HEK293T (cell line): ENCODE measurements around the gene EEF1A1.

ENCODE experiments used
- ARNT ChIP-seq: fragments of 450-650 bp; IDR thresholded peaks from 2 replicates; pipeline ENCODE4 v1.6.1; 2017; ENCODE audit warnings: mild to moderate bottlenecking
- BHLHE40 ChIP-seq: fragments of 450-650 bp; IDR thresholded peaks from 2 replicates; pipeline ENCODE4 v1.6.1; 2016; ENCODE audit warnings: mild to moderate bottlenecking, moderate library complexity, borderline replicate concordance
- ELF4 ChIP-seq: fragments of 450-650 bp; IDR thresholded peaks from 2 replicates; pipeline ENCODE4 v1.6.1; 2017; ENCODE audit warnings: antibody characterized with exemption
- FOXK2 ChIP-seq: fragments of 450-650 bp; IDR thresholded peaks from 2 replicates; pipeline ENCODE4 v1.6.1; 2016; ENCODE audit warnings: mild to moderate bottlenecking
- FOXM1 ChIP-seq: fragments of 450-650 bp; IDR thresholded peaks from 2 replicates; pipeline ENCODE4 v1.6.1; 2017; ENCODE audit warnings: mild to moderate bottlenecking, borderline replicate concordance
- HDGF ChIP-seq: fragments of 450-650 bp; IDR thresholded peaks from 2 replicates; pipeline ENCODE4 v1.6.1; 2017; ENCODE audit warnings: antibody characterized with exemption, borderline replicate concordance
- L3MBTL2 ChIP-seq: fragments of 450-650 bp; conservative IDR thresholded peaks from 2 replicates; pipeline ENCODE4 v1.6.1; 2016; ENCODE audit warnings: mild to moderate bottlenecking
- SP1 ChIP-seq: fragments of 450-650 bp; IDR thresholded peaks from 2 replicates; pipeline ENCODE4 v1.6.1; 2017
- TARDBP ChIP-seq: fragments of 450-650 bp; IDR thresholded peaks from 2 replicates; pipeline ENCODE4 v1.6.1; 2016

- TF ChIP-seq FOXM1, result no peak
- no peak for TF ChIP-seq TARDBP
- TF ChIP-seq BHLHE40, result no peak
- TF ChIP-seq FOXK2, result no peak
- TF ChIP-seq SP1, result no peak
- TF ChIP-seq L3MBTL2, result no peak
- TF ChIP-seq ARNT, result no peak
- TF ChIP-seq ELF4, result no peak
- no peak for TF ChIP-seq HDGF
Observed at GRCh38 chr6:73513496-73513854, 7.4 kb downstream of the EEF1A1 start.
